Adrenal gland (tissue), 5 donors: ENCODE results near the gene CYP20A1.
"Not testable (repeated sequence)": the region's sequence is repeated elsewhere in the genome, so short reads cannot be mapped to it uniquely, and the experiment has no call there.

Source experiments
- POLR2A ChIP-seq, 2 donors: fragments of 450-650 bp; IDR thresholded peaks; one replicate each; pipeline ENCODE4 v1.6.1; 2017; ENCODE audit warnings: antibody characterized with exemption in 2 of 2, mild to moderate bottlenecking in 2 of 2, moderate library complexity in 1 of 2
- TF ChIP-seq, protein P1 (sequence below), 6 experiments: fragments of 450-650 bp in 4 of 6; fragments of 200-600 bp in 2 of 6; sonication (generic) in 1 of 6; IDR thresholded peaks; 1 replicate in 5 of 6; 2 replicates in 1 of 6; pipeline versions ENCODE4 v1.5.1 to v1.8.0; 2016 to 2021; ENCODE audit warnings: antibody characterized with exemption in 6 of 6, mild to moderate bottlenecking in 2 of 6, moderate library complexity in 1 of 6
- donor health status: DM: no; HTN: no; CAD: no.

GRCh38 chr2:203253422-203254095, 14.7 kb downstream of the CYP20A1 start:
- TF ChIP-seq, protein P1, sequence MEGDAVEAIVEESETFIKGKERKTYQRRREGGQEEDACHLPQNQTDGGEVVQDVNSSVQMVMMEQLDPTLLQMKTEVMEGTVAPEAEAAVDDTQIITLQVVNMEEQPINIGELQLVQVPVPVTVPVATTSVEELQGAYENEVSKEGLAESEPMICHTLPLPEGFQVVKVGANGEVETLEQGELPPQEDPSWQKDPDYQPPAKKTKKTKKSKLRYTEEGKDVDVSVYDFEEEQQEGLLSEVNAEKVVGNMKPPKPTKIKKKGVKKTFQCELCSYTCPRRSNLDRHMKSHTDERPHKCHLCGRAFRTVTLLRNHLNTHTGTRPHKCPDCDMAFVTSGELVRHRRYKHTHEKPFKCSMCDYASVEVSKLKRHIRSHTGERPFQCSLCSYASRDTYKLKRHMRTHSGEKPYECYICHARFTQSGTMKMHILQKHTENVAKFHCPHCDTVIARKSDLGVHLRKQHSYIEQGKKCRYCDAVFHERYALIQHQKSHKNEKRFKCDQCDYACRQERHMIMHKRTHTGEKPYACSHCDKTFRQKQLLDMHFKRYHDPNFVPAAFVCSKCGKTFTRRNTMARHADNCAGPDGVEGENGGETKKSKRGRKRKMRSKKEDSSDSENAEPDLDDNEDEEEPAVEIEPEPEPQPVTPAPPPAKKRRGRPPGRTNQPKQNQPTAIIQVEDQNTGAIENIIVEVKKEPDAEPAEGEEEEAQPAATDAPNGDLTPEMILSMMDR (IDR thresholded peaks at IDR 0.05), result not testable (repeated sequence)
- TF ChIP-seq POLR2A (IDR thresholded peaks at IDR 0.05), result not testable (repeated sequence)
